NCI-H1048 (cell line): ENCODE data around the gene SCAMP1.
"Not testable (repeated sequence)": the region's sequence is repeated elsewhere in the genome, so short reads cannot be mapped to it uniquely, and the experiment has no call there.

Experiments
- DNase-seq: peaks from one replicate; lab custom pipeline; 2025; lab: John Stamatoyannopoulos, UW

SCAMP1 gene

GRCh38 chr5:78429332-78429980, 69.0 kb downstream of the SCAMP1 start:
- no peak for DNase-seq

GRCh38 chr5:78430866-78431265, 70.4 kb downstream of the SCAMP1 start:
- no peak for DNase-seq

GRCh38 chr5:78433972-78434371, 73.6 kb downstream of the SCAMP1 start:
- DNase-seq = no peak

- no peak for DNase-seq
These were observed 87.5 kb downstream of the SCAMP1 start for GRCh38 chr5:78447775-78448424.

GRCh38 chr5:78449103-78449502, 88.7 kb downstream of the SCAMP1 start:
- DNase-seq = no peak

- not testable (repeated sequence) for DNase-seq
These were observed 97.1 kb downstream of the SCAMP1 start for GRCh38 chr5:78457507-78457906.

- DNase-seq = no peak
These were observed 98.4 kb downstream of the SCAMP1 start for GRCh38 chr5:78458843-78459242.

GRCh38 chr5:78467140-78467539, 106.7 kb downstream of the SCAMP1 start:
- no peak for DNase-seq

- no peak for DNase-seq
These were observed 107.4 kb downstream of the SCAMP1 start for GRCh38 chr5:78467752-78468357.

GRCh38 chr5:78471896-78472295, 111.5 kb downstream of the SCAMP1 start:
- DNase-seq = no peak

GRCh38 chr5:78472469-78473106, 112.2 kb downstream of the SCAMP1 start:
- DNase-seq = no peak

GRCh38 chr5:78473751-78474150, 113.3 kb downstream of the SCAMP1 start:
- DNase-seq = no peak

GRCh38 chr5:78475370-78475769, 115.0 kb downstream of the SCAMP1 start:
- no peak for DNase-seq

- no peak for DNase-seq
These were observed 116.4 kb downstream of the SCAMP1 start for GRCh38 chr5:78476795-78477194.

- no peak for DNase-seq
These were observed 122.5 kb downstream of the SCAMP1 start for GRCh38 chr5:78482948-78483347.

GRCh38 chr5:78483809-78484521, 123.5 kb downstream of the SCAMP1 start:
- DNase-seq = no peak

GRCh38 chr5:78486218-78486617, 125.8 kb downstream of the SCAMP1 start:
- no peak for DNase-seq

GRCh38 chr5:78487846-78488245, 127.4 kb downstream of the SCAMP1 start:
- no peak for DNase-seq

GRCh38 chr5:78490709-78491485, 130.5 kb downstream of the SCAMP1 start:
- no peak for DNase-seq

GRCh38 chr5:78492224-78492623, 131.8 kb downstream of the SCAMP1 start:
- no peak for DNase-seq

GRCh38 chr5:78492650-78493049, 132.2 kb downstream of the SCAMP1 start:
- DNase-seq = no peak

- DNase-seq = no peak
These were observed 135.4 kb downstream of the SCAMP1 start for GRCh38 chr5:78495800-78496199.
